HEK293 (cell line): ENCODE results near the gene EIF4H.

ENCODE experiments used
- CTCF ChIA-PET: fragments of 350-600 bp; formaldehyde crosslinking; extraction: SDS; loops from one replicate; lab custom pipeline; 2021; ENCODE audit warnings: antibody characterized with exemption; lab: Yijun Ruan, JAX
- POLR2A ChIA-PET: fragments of 300-600 bp; formaldehyde crosslinking; extraction: SDS; loops from one replicate; lab custom pipeline; 2020; ENCODE audit warnings: antibody characterized with exemption, inconsistent platforms; lab: Yijun Ruan, JAX
- H3K27ac ChIP-seq: fragments of 200-500 bp; sonication (Bioruptor generic); 2 replicates; pipeline ENCODE4 v1.5.1; 2014; ENCODE audit warnings: low read depth, low read length, control low read depth, inconsistent platforms; ENCODE audit errors: extremely low read depth
- H3K36me3 ChIP-seq, 2 experiments: fragments of 200-500 bp in 1 of 2; sonication (Bioruptor generic) in 1 of 2; 1 replicate in 1 of 2; 2 replicates in 1 of 2; pipeline ENCODE4 v1.5.1; 2014 to 2017; ENCODE audit warnings: inconsistent platforms in 2 of 2, low read length in 2 of 2; ENCODE audit not compliant: control insufficient read depth in 2 of 2, insufficient read depth in 1 of 2
- H3K4me1 ChIP-seq: fragments of 200-500 bp; sonication (Bioruptor generic); 2 replicates; pipeline ENCODE4 v1.5.1; 2014; ENCODE audit warnings: mild to moderate bottlenecking, low read length, inconsistent platforms; ENCODE audit not compliant: control insufficient read depth, insufficient read depth
- H3K4me3 ChIP-seq: 2 replicates; pipeline ENCODE4 v1.5.1; 2011; ENCODE audit warnings: low read depth, mild to moderate bottlenecking, control low read depth, low read length, moderate library complexity
- H3K9me3 ChIP-seq: fragments of 200-500 bp; sonication (Bioruptor generic); 2 replicates; pipeline ENCODE4 v1.5.1; 2014; ENCODE audit warnings: low read depth, low read length, inconsistent platforms; ENCODE audit not compliant: control insufficient read depth, insufficient read depth
- ELK4 ChIP-seq: IDR thresholded peaks from 2 replicates; pipeline ENCODE4 v1.6.1; 2011; ENCODE audit warnings: mild to moderate bottlenecking, low read depth, low read length, borderline replicate concordance
- GFI1B ChIP-seq: fragments of 450-650 bp; formaldehyde crosslinking; IDR thresholded peaks from 2 replicates; pipeline ENCODE4 v1.5.1; 2016; ENCODE audit warnings: missing biosample characterization, missing genetic modification characterization
- HOXD13 ChIP-seq: sonication (generic); formaldehyde crosslinking; IDR thresholded peaks from 2 replicates; pipeline ENCODE4 v1.8.0; 2022; ENCODE audit warnings: missing genetic modification reagents, borderline replicate concordance
- MEIS1 ChIP-seq: sonication (generic); formaldehyde crosslinking; IDR thresholded peaks from 2 replicates; pipeline ENCODE4 v1.8.1; 2022; ENCODE audit warnings: missing genetic modification reagents, mild to moderate bottlenecking, borderline replicate concordance
- PRDM2 ChIP-seq: fragments of 450-650 bp; formaldehyde crosslinking; IDR thresholded peaks from 2 replicates; pipeline ENCODE4 v1.5.1; 2016; ENCODE audit warnings: missing biosample characterization, missing genetic modification characterization, borderline replicate concordance
- SALL2 ChIP-seq: fragments of 450-650 bp; formaldehyde crosslinking; IDR thresholded peaks from 2 replicates; pipeline ENCODE4 v1.5.0; 2017; ENCODE audit warnings: missing biosample characterization, mild to moderate bottlenecking, missing genetic modification characterization, borderline replicate concordance
- ZBTB21 ChIP-seq: fragments of 450-650 bp; formaldehyde crosslinking; IDR thresholded peaks from 2 replicates; pipeline ENCODE4 v1.5.1; 2017; ENCODE audit warnings: missing biosample characterization, missing genetic modification characterization
- ZBTB44 ChIP-seq: fragments of 450-650 bp; IDR thresholded peaks from 2 replicates; pipeline ENCODE4 v1.5.1; 2018; ENCODE audit warnings: missing biosample characterization, mild to moderate bottlenecking, missing genetic modification characterization
- ZBTB48 ChIP-seq: fragments of 450-650 bp; formaldehyde crosslinking; IDR thresholded peaks from 2 replicates; pipeline ENCODE4 v1.5.1; 2016; ENCODE audit warnings: missing biosample characterization, missing genetic modification characterization
- ZNF19 ChIP-seq: fragments of 450-650 bp; formaldehyde crosslinking; IDR thresholded peaks from 2 replicates; pipeline ENCODE4; 2016; ENCODE audit warnings: missing biosample characterization, missing genetic modification characterization, low read depth
- ZNF248 ChIP-seq: fragments of 450-650 bp; formaldehyde crosslinking; IDR thresholded peaks from 2 replicates; pipeline ENCODE4 v1.5.1; 2017; ENCODE audit warnings: missing biosample characterization, missing genetic modification characterization
- ZNF280C ChIP-seq: fragments of 450-650 bp; formaldehyde crosslinking; IDR thresholded peaks from 2 replicates; pipeline ENCODE4 v1.5.1; 2016; ENCODE audit warnings: missing biosample characterization, missing genetic modification characterization
- ZNF292 ChIP-seq: fragments of 450-650 bp; formaldehyde crosslinking; IDR thresholded peaks from 2 replicates; pipeline ENCODE4 v1.5.1; 2016; ENCODE audit warnings: low read depth, missing biosample characterization, missing genetic modification characterization, borderline replicate concordance
- ZNF488 ChIP-seq: fragments of 450-650 bp; formaldehyde crosslinking; IDR thresholded peaks from 2 replicates; pipeline ENCODE4 v1.5.1; 2016; ENCODE audit warnings: missing biosample characterization, missing genetic modification characterization
- ZNF529 ChIP-seq: fragments of 450-650 bp; formaldehyde crosslinking; IDR thresholded peaks from 2 replicates; pipeline ENCODE4 v1.5.1; 2017; ENCODE audit warnings: missing genetic modification characterization, missing biosample characterization; ENCODE audit not compliant: insufficient replicate concordance
- ZNF555 ChIP-seq: fragments of 450-650 bp; formaldehyde crosslinking; conservative IDR thresholded peaks from 2 replicates; pipeline ENCODE4 v1.5.1; 2017; ENCODE audit warnings: missing biosample characterization, mild to moderate bottlenecking, missing genetic modification characterization, inconsistent platforms
- ZNF600 ChIP-seq: fragments of 450-650 bp; formaldehyde crosslinking; IDR thresholded peaks from 2 replicates; pipeline ENCODE4 v1.5.1; 2016; ENCODE audit warnings: missing biosample characterization, missing genetic modification characterization
- ZNF660 ChIP-seq: fragments of 450-650 bp; IDR thresholded peaks from 2 replicates; pipeline ENCODE4 v1.5.1; 2018; ENCODE audit warnings: missing biosample characterization, mild to moderate bottlenecking, missing genetic modification characterization
- ZNF670 ChIP-seq: fragments of 450-650 bp; formaldehyde crosslinking; IDR thresholded peaks from 2 replicates; pipeline ENCODE4 v1.5.1; 2016; ENCODE audit warnings: missing biosample characterization, missing genetic modification characterization, low read depth
- ZSCAN5A ChIP-seq: fragments of 450-650 bp; formaldehyde crosslinking; IDR thresholded peaks from 2 replicates; pipeline ENCODE4 v1.5.1; 2016; ENCODE audit warnings: missing biosample characterization, missing genetic modification characterization

EIF4H gene

GRCh38 chr7:74212661-74213060 lies 38.5 kb downstream of the EIF4H start (continued):
- no peak for TF ChIP-seq ZNF555 (tag by site-specific recombination)
- TF ChIP-seq ELK4: no peak
- TF ChIP-seq ZNF488: no peak
- no peak for TF ChIP-seq MEIS1
- TF ChIP-seq ZNF248 (tag by site-specific recombination): no peak
- TF ChIP-seq ZNF19: no peak
- no peak for TF ChIP-seq ZNF529
- TF ChIP-seq ZBTB44 (tag by site-specific recombination): no peak
- no peak for TF ChIP-seq ZBTB21 (tag by site-specific recombination)
- no peak for TF ChIP-seq ZNF660
- TF ChIP-seq PRDM2 (tag by site-specific recombination): no peak
- TF ChIP-seq ZNF292 (tag by site-specific recombination): no peak
- no peak for TF ChIP-seq ZSCAN5A (tag by site-specific recombination)

GRCh38 chr7:74214816-74215630 lies 40.9 kb downstream of the EIF4H start:
- Histone ChIP-seq H3K4me3 (no peak overlapping the region), H3K4me1 (no peaks in the 10 kb centered on the region), H3K9me3 (no peaks in the 10 kb centered on the region), H3K27ac (no peak overlapping the region), H3K36me3 (no peaks in the 10 kb centered on the region)
- CTCF ChIA-PET: interaction anchor here (0.6 to 1.4 kb wide), 3 partner anchors 8 to 13 kb away, joined by 3 to 7 read pairs (median 3); no protein-coding TSS in a partner anchor
- POLR2A ChIA-PET: no interaction called here
- TF ChIP-seq ZNF280C (tag by site-specific recombination) (no peak), ZNF600 (tag by site-specific recombination) (no peak), HOXD13 (CRISPR knock-in tag) (no peak), ZNF670 (tag by site-specific recombination) (no peak), MEIS1 (no peak), ZBTB48 (tag by site-specific recombination) (no peak), SALL2 (no peak), GFI1B (tag by site-specific recombination) (no peak)
